Stromal cell of bone marrow (primary cell): ENCODE results near the gene TTLL11.
"Not testable (repeated sequence)": the region's sequence is repeated elsewhere in the genome, so short reads cannot be mapped to it uniquely, and the experiment has no call there.

ENCODE experiments used
- DNase-seq: peaks from one replicate; pipeline ENCODE4 v3.0.0-alpha.2; 2012; ENCODE audit warnings: low read depth

The TTLL11 gene

GRCh38 chr9:122084026-122084675 is 9.0 kb downstream of the TTLL11 start:
- no peak for DNase-seq

GRCh38 chr9:122080986-122081385 is 12.1 kb downstream of the TTLL11 start:
- no peak for DNase-seq

GRCh38 chr9:122078557-122078956 is 14.6 kb downstream of the TTLL11 start:
- no peak for DNase-seq

DNA sequence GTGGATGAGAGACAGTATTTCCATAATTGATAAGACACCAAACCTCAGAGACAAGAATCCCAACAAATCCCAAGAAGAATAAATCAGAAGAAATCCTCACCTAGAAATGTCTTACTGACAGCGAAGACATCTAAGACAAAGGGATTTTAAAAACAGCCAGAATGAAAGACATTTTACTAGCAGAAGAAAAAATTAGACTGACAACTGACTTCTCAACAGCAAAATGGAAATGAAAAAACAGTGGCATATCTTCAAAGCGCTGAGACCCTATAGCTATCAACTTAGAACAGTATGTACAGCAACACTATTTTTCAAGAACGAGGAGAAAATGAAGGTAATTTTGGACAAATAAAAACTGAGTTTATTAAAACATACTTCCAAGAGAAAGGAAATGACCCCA is 16.3 kb downstream of the TTLL11 start:
- DNase-seq = no peak

GRCh38 chr9:122076117-122076516 is 17.0 kb downstream of the TTLL11 start:
- no peak for DNase-seq

- no peak for DNase-seq
Measured at GRCh38 chr9:122075135-122076030, 17.7 kb downstream of the TTLL11 start.

DNA sequence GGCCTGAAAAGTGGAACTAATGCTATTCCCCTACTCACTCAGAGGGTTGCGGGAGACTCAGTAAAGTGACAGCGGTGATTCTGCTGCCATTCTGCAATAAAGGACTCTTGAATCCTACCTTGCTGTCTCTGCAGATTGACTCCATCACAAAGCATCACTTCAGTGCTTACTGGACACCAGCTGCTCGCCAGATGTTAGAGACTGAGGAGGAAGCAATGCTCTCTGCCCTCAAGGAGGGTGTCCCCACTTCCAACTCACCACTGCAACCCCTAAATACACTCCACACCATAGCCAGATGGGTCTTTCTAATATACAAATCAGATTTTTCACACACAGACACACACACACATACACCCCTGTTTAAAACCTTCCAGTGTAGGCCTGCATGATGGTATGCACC is 21.4 kb downstream of the TTLL11 start:
- no peak for DNase-seq

DNA sequence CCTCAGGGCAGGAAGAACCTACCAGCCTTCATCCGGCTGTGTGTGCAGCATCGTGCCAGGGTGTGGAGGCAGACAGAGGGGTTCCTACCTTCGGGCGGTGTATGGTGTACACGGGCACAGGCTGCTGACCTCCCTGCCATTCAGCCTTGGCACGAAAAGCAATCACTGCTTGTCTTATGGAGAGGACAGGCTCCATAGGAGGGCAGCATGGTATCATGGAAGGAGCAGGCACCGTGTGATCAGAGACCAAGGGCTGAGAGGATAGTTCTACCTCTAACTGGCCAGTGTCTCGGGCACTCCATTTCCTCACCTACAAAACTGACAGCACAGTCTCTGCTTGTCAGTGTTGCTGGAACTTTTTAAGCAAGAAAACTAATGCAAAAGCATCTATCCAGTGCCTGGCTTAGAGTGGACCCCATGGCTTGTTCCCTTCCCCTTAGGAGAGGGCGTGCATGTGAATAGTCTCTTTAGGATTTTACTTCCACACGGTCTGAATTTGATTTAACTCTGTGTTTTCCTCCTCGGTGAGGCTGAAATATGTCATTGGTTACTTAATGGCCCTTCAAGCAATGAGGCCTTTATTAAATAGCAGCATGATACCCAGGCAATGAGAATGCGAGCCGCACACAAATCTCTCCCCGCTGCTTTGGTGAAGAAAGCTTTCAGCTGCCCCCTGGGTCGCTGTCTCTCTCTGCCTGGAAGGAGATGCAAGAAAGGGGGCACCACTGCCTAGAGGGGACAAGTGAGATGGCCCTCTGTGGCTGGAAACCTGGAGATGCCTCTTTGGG is 22.2 kb downstream of the TTLL11 start:
- DNase-seq = no peak

DNA sequence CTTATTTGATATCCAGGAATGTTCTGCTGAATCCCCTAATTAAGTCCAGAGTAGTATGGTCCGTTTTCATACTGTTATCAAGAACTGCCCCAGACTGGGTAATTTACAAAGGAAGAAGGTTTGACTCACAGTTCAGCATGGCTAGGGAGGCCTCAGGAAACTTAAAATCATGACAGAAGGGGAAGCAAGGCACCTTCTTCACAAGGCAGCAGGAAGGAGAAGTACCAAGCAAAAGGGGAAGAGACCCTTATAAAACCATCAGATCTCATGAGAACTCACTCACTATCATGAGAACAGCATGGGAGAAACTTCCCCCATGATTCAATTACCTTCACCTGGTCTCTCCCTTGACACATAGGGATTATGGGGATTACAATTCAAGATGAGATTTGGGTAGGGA is 26.4 kb downstream of the TTLL11 start:
- DNase-seq = not testable (repeated sequence)

DNA sequence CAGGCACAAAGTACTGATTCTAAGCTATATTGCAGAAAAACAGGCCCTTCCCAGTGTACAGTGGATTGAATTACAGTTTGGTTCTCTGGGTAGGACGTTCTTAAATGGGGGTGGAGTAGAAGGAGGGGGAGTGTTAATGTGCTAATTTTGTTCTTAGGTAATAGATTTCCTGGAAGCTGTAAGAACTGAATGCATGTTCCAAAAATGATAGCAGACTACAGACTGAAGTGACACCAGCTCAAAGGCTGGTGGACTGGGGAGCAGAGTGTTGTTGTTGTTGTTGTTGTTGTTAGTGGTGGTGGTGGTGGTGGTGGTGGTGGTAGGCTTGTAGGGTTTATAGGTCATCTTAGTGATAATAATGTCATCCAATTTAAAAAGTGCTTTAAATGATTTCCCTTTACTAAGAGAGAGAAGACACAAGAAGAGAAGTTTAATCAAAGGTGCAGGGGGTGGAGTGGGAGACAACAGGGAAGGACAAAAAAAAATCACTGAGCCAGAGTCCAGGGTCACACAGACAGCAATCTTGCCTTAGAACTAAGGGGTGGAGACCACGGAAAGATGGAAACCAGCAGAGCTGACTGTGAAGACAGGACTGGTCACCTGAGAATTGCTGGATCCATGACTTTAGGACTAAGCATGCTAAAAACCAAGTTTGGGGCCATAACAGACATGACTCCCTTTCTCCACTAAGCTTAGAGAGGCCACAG is 27.0 kb downstream of the TTLL11 start:
- DNase-seq = no peak

- no peak for DNase-seq
Measured at GRCh38 chr9:122060481-122060880, 32.6 kb downstream of the TTLL11 start.

- no peak for DNase-seq
Measured at GRCh38 chr9:122059955-122060324, 33.2 kb downstream of the TTLL11 start.

DNA sequence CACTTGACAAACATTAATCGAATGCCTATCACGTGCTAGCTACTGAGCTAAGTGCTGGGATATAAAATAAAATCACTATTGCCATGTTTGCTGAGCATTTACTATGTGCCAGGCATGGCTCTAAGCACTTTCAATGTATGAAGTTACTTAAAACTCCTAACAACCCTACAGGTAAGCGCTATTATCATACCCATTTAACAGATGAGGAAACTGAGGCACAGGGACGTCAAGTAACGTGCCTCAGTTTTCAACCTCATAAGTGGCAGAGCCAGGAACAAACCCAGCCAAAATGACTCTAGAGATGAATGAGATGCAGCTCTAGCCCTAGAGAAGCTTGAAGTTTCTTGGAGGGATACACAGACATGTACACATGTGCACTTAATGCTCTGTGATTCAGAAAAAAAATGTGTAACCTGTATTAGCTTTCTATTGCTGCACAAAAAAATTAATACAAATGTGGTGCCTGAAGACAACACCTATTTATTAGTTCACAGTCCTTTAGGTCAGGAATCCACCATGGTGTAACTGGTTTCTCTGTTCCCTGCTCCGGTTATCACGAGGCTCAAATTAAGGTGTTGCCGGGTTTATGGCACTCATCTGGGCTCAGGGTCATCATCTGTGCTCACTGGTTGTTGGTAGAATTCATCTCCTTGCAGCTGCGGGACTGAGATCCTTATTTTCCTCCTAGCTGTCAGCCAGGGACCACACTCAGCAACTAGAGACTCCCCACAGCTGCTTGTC is 33.7 kb downstream of the TTLL11 start:
- DNase-seq = no peak

GRCh38 chr9:122058709-122059108 is 34.4 kb downstream of the TTLL11 start:
- no peak for DNase-seq

- DNase-seq = no peak
Measured at GRCh38 chr9:122058051-122058450, 35.1 kb downstream of the TTLL11 start.

DNA sequence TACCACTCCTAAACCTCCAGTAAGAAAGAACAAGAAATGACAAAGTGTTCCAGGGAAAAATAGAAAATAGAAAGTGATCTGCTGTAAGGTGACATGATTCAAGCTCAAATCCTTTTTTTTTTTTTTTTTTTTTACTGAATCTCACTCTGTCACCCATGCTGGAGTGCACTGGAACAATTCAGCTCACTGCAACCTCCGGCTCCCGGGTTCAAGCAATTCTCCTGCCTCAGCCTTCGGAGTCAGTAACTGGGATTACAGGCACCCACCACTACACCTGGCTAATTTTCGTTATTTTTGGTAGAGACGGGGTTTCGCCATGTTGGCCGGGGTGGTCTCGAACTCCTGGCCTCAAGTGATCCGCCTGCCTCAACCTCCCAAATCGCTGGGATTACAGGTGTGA is 35.9 kb downstream of the TTLL11 start:
- no peak for DNase-seq

DNA sequence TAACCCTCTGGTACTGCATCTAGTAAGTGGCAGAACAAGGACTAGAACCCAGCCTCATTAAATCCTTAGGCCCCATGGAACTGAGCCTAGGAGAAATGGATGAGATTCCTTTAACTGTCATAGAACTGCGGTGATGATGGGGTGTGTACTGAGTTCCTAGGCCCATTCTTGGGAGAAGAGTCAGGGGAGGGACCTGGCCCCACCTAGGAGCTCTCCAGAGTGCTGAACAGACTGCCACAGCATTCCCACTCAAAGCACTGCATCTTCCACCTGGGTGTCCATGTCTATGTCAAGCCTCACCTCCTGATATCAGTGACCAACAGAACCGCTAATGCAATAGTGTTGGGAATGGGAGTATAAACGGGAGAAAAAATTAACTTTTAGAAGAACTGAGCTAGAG is 36.6 kb downstream of the TTLL11 start:
- no peak for DNase-seq

DNA sequence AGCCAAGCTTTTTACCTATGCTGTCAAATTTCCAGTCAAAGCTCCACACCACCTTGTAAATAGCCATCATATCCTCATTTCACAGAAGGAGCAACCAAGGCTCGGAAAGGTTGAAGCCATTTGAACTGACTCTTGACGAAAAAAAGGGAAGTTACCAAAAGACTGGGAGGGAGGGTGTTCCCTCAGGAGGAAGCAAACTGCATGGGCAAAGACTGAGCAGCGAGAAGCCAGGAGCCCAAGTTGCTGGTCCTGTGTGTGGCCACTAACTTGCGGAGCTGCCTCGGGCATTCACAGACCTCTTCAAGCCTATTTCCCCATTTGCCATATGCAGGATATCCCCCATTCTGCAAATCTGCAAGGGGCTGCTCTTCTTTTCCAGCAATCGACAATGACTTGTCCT is 37.4 kb downstream of the TTLL11 start:
- no peak for DNase-seq

DNA sequence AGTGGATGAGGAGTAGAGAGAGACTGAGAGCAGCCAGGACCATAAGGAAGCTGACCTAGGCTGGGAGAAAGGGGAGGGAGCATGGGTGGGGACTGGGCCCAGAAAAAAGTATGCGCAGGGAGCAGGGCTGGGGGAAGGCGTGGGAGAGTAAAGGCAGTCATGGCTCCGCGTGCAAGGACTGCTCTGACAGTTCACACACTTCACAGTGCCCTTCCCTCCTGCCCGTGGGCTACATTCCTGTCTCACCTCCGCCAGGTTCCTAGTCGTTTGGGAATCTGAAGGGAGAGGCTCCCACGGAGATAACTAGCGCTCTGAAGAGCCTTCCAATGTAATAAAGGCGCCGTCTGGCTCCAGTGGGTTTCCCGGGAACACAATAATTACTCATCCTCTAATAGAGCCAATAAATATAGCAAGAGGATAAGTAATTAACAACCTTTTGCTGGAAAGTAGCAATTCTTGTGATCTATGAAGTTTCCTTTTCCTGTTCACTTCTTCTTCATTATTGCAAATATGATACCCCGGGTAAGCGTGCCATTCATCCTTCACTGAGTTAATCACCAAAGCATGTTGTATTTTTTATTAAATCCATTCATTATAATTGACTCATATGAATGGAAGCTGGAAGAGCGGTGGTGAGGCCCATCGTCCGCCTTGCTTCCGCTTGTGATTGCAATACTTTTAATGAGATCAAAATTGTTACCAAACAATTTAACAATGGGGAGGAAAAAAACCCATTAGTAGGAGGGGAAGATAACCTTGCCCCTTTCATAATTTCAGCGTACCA is 39.3 kb downstream of the TTLL11 start:
- DNase-seq = no peak

GRCh38 chr9:122053064-122053463 is 40.0 kb downstream of the TTLL11 start:
- no peak for DNase-seq
